Nephron (organoid): ENCODE data around the gene RNH1.
A peak's percentile ranks its signal among the peaks of the same experiment; 100 is the strongest.

Experiments
- H3K27ac Mint-ChIP-seq, 3 experiments: 2 replicates each; pipeline ENCODE4 v1.8.0; 2020; ENCODE audit warnings: mixed read lengths in 3 of 3, mild to moderate bottlenecking in 2 of 3, moderate library complexity in 1 of 3
- H3K27me3 Mint-ChIP-seq: 2 replicates; pipeline ENCODE4 v1.8.0; 2021; ENCODE audit warnings: low read depth, mild to moderate bottlenecking, moderate library complexity, mixed read lengths
- H3K36me3 Mint-ChIP-seq: 2 replicates; pipeline ENCODE4 v1.8.0; 2020; ENCODE audit warnings: low read depth, mixed read lengths
- H3K4me1 Mint-ChIP-seq: 2 replicates; pipeline ENCODE4 v1.8.0; 2020; ENCODE audit warnings: mixed read lengths
- H3K4me3 Mint-ChIP-seq, 3 experiments: 2 replicates each; pipeline ENCODE4 v1.8.0; 2020; ENCODE audit warnings: mild to moderate bottlenecking in 3 of 3, mixed read lengths in 3 of 3, moderate library complexity in 2 of 3
- H3K9me3 Mint-ChIP-seq: 2 replicates; pipeline ENCODE4 v1.8.0; 2020; ENCODE audit warnings: mixed read lengths
- TF ChIP-seq, protein P1 (sequence below), 3 experiments: fragments of 200-600 bp; sonication (generic); IDR thresholded peaks; one replicate each; pipeline ENCODE4 v1.5.0; 2021; ENCODE audit warnings: antibody characterized with exemption in 3 of 3; ENCODE audit not compliant: unreplicated experiment in 3 of 3

RNH1 gene

GRCh38 chr11:450809-451451 is 56.1 kb downstream of the RNH1 start:
- no peaks in the 10 kb centered on the region for H3K27me3 Mint-ChIP-seq
- peak overlapping the region; percentile 71 to 86 (median 86) for H3K27ac Mint-ChIP-seq
- peaks cover 33% of the 10 kb centered on the region for H3K4me1 Mint-ChIP-seq
- no peaks in the 10 kb centered on the region for H3K9me3 Mint-ChIP-seq
- peak overlapping the region; percentile 95 to 98 (median 96) for H3K4me3 Mint-ChIP-seq
- TF ChIP-seq, protein P1, sequence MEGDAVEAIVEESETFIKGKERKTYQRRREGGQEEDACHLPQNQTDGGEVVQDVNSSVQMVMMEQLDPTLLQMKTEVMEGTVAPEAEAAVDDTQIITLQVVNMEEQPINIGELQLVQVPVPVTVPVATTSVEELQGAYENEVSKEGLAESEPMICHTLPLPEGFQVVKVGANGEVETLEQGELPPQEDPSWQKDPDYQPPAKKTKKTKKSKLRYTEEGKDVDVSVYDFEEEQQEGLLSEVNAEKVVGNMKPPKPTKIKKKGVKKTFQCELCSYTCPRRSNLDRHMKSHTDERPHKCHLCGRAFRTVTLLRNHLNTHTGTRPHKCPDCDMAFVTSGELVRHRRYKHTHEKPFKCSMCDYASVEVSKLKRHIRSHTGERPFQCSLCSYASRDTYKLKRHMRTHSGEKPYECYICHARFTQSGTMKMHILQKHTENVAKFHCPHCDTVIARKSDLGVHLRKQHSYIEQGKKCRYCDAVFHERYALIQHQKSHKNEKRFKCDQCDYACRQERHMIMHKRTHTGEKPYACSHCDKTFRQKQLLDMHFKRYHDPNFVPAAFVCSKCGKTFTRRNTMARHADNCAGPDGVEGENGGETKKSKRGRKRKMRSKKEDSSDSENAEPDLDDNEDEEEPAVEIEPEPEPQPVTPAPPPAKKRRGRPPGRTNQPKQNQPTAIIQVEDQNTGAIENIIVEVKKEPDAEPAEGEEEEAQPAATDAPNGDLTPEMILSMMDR (IDR thresholded peaks at IDR 0.05; ENCODE audit: unreplicated experiment in 3 of 3): peak; percentile 6 to 44 (median 14)
- H3K36me3 Mint-ChIP-seq: peaks cover 19% of the 10 kb centered on the region

DNA sequence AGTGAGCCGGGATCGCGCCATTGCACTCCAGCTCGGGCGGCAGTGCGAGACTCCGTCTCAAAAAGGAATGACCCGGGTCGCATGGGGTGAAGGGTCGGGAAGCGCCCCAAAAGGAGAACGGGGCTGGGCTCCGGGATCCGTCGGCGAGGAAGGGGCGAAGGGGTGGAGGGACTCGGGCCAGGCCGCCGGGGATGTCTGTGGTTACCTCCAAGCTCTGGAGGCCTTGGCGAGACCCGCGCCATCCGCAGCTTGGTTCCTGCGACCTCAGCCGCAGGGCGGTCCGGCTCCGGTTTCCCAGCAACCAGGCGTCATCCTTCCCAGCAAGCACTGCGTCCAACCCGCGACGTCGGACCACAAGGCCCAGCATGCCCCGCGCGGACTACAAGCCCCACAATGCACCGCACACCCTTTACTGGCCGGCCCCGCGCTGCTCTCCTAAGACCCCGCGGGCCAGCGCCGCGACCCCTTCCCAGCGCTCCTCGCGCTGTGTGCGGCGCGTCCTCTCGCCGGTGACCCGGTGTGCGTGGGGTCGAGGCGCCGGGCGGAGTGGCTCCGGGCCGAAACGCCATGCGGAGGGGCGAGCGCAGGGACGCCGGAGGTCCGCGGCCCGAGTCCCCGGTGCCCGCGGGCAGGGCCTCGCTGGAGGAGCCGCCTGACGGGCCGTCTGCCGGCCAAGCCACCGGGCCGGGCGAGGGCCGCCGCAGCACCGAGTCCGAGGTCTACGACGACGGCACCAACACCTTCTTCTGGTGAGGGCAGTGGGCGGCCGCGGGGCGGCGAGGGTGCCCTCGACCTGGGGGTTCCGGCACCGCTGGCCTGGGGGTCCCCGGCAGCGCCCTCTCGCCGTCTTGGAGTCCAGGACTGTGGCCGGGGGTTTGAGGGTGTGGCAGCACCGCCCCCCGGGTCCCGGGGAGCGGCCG is 56.9 kb downstream of the RNH1 start, which contains the start of gene PTDSS2:
TSS of gene PTDSS2 (plus strand) at position 391 of the 920 bp plus-strand sequence. CDS start at position 568, 177 bp downstream.
- Mint-ChIP-seq H3K36me3 (peaks cover 15% of the 10 kb centered on the region), H3K4me3 (peak within 1 kb of the TSS; percentile 95 to 98 (median 96)), H3K9me3 (no peaks in the 10 kb centered on the region), H3K27ac (peak within 1 kb of the TSS; percentile 71 to 91 (median 91)), H3K27me3 (no peaks in the 10 kb centered on the region), H3K4me1 (peaks cover 36% of the 10 kb centered on the region)
- TF ChIP-seq, protein P1 (IDR thresholded peaks at IDR 0.05; ENCODE audit: unreplicated experiment in 3 of 3): no peak

GRCh38 chr11:447923-448731 is 58.9 kb downstream of the RNH1 start:
- peaks cover 47% of the 10 kb centered on the region for H3K4me1 Mint-ChIP-seq

DNA sequence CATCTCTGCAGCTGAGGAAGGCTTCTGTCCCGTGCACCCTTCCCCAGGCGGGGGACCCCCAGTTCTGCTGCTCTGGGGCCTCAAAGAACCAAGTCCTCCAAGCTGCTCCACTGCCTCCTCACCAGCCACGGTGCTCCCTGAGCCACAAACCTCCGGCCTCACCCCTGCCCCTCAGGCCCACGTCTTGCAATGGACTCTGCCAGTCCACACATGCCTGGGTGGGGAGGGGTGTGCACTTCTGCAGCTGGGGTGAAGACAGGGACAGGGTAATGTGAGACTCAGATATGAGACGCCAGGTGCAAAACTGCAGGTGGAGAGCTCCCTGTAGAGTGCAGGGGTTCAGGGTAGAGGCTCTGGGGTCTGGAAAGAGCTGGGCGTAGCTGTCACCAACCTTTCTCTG is 60.2 kb downstream of the RNH1 start:
- H3K27ac Mint-ChIP-seq: peak overlapping the region; percentile 66 to 92 (median 83)
- no peaks in the 10 kb centered on the region for H3K36me3 Mint-ChIP-seq
- H3K27me3 Mint-ChIP-seq: peaks cover 5% of the 10 kb centered on the region
- no peaks in the 10 kb centered on the region for H3K9me3 Mint-ChIP-seq
- peaks cover 47% of the 10 kb centered on the region for H3K4me1 Mint-ChIP-seq
- TF ChIP-seq, protein P1 (IDR thresholded peaks at IDR 0.05; ENCODE audit: unreplicated experiment in 3 of 3): no peak
- peak overlapping the region; percentile 37 to 68 (median 61) for H3K4me3 Mint-ChIP-seq

More at GRCh38 chr11:447923-448731, 58.9 kb downstream of the RNH1 start:
- TF ChIP-seq, protein P1 (IDR thresholded peaks at IDR 0.05; ENCODE audit: unreplicated experiment in 3 of 3): peak; percentile 78 to 94 (median 79)
- Mint-ChIP-seq H3K36me3 (peaks cover 4% of the 10 kb centered on the region), H3K27me3 (peaks cover 5% of the 10 kb centered on the region), H3K27ac (peak overlapping the region; percentile 71 to 97 (median 94)), H3K9me3 (no peaks in the 10 kb centered on the region), H3K4me3 (peak overlapping the region; percentile 90 to 96 (median 95))

DNA sequence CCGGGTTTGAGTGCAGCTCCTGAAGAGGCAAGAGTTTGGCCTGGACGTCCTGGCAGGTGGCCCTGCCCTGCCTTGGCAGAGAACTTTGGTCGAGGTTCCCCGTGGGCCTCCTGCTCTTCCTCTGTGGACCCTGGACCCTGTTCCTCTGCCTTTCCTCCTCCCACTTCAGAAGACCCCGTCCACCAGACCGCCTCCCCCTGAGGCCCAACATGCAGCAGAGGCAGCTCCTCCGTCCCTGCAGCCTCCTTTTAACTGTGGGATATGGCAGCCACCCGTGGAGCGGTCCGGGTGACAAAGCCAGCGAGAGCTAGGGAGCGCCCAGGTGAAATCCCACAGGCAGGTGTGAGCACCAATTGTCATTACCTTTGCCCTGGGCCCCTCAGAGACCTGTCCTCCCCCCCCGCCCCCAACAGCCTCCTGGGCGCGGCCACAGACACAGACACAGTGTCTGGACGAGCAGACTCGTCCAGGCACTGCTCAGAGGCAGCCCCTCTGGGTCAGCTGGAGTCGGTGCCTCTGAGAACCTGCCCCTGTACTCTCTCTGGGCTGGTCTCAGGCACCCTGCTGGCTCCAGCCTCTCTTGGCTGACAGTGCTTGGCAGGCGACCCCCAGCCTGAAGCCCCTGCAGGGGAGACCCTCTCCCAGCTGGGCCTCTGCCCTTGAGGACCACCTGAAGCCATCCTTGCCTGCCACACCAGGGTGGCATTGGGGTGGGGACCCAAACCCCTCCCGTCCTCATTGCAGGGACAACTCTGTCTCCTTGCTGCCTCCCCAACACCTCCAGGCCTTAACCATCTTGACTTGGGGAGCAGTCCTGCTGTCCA is 61.1 kb downstream of the RNH1 start:
- Mint-ChIP-seq H3K36me3 (no peaks in the 10 kb centered on the region), H3K4me3 (peak overlapping the region; percentile 31 to 63 (median 61)), H3K4me1 (peaks cover 40% of the 10 kb centered on the region), H3K27me3 (peaks cover 5% of the 10 kb centered on the region), H3K9me3 (no peaks in the 10 kb centered on the region), H3K27ac (peak overlapping the region; percentile 66 to 92 (median 83))
- TF ChIP-seq, protein P1 (IDR thresholded peaks at IDR 0.05; ENCODE audit: unreplicated experiment in 3 of 3): no peak
